Activated CD8-positive, alpha-beta memory T cell treated with anti-CD3 and anti-CD28 coated beads for 1 hour (primary cell): ENCODE measurements around the gene ALPI.
"Not testable (repeated sequence)": the region's sequence is repeated elsewhere in the genome, so short reads cannot be mapped to it uniquely, and the experiment has no call there.

ENCODE experiments used
- DNase-seq, 2 donors: peaks; one replicate each; pipeline ENCODE4 v3.0.0-alpha.2; 2020; ENCODE audit warnings: low read depth in 1 of 2; ENCODE audit errors: extremely low read depth in 1 of 2

ALPI gene

GRCh38 chr2:232420463-232421188 is 35.3 kb upstream of the ALPI start:
- no peak for DNase-seq

- DNase-seq, result no peak
Observed at GRCh38 chr2:232421189-232421785, 34.7 kb upstream of the ALPI start.

- DNase-seq, result no peak
Observed at GRCh38 chr2:232422051-232422450, 33.9 kb upstream of the ALPI start.

- not testable (repeated sequence) for DNase-seq
Observed at GRCh38 chr2:232422996-232423395, 33.0 kb upstream of the ALPI start.

- not testable (repeated sequence) for DNase-seq
Observed at GRCh38 chr2:232423407-232423806, 32.5 kb upstream of the ALPI start.

- DNase-seq, result no peak
Observed at GRCh38 chr2:232431705-232432590, 24.0 kb upstream of the ALPI start.

- DNase-seq, result no peak
Observed at GRCh38 chr2:232432598-232433184, 23.3 kb upstream of the ALPI start.

GRCh38 chr2:232433622-232434021 is 22.3 kb upstream of the ALPI start:
- not testable (repeated sequence) for DNase-seq

GRCh38 chr2:232434091-232434490 is 21.9 kb upstream of the ALPI start:
- no peak for DNase-seq

- no peak for DNase-seq
Observed at GRCh38 chr2:232434563-232435374, 21.2 kb upstream of the ALPI start.

- DNase-seq, result no peak
Observed at GRCh38 chr2:232435375-232435648, 20.6 kb upstream of the ALPI start.

- DNase-seq, result no peak
Observed at GRCh38 chr2:232435805-232436204, 20.1 kb upstream of the ALPI start.

- no peak for DNase-seq
Observed at GRCh38 chr2:232436381-232437194, 19.4 kb upstream of the ALPI start.

- DNase-seq, result no peak
Observed at GRCh38 chr2:232437195-232437571, 18.8 kb upstream of the ALPI start.

- DNase-seq, result no peak
Observed at GRCh38 chr2:232438091-232438490, 17.9 kb upstream of the ALPI start.

GRCh38 chr2:232438951-232439757 is 16.8 kb upstream of the ALPI start:
- peak in 1 of 2 donors; percentile 31 for DNase-seq

GRCh38 chr2:232439758-232440135 is 16.2 kb upstream of the ALPI start:
- no peak for DNase-seq

- DNase-seq, result peak; percentile 66 to 77
Observed at GRCh38 chr2:232440220-232441018, 15.5 kb upstream of the ALPI start.
